Transverse colon (tissue), 4 donors: Measurements from ENCODE around the gene HDAC9. TPM values are rescaled to one million over a fixed set of nuclear protein-coding genes. Genes with fewer than 3 reads are reported as not detected.

Source experiments
- DNase-seq: peaks from one replicate; pipeline ENCODE4 v3.0.0-alpha.2; 2019
- H3K27ac ChIP-seq, 4 donors: fragments of 200-600 bp; sonication (generic); 2 replicates each; pipeline ENCODE4 v1.5.1; 2016 to 2018; ENCODE audit warnings: inconsistent platforms in 4 of 4
- H3K27me3 ChIP-seq: fragments of 200-600 bp; sonication (generic); 2 replicates; pipeline ENCODE4 v1.5.1; 2017; ENCODE audit warnings: inconsistent platforms
- H3K36me3 ChIP-seq, 4 donors: fragments of 200-600 bp; sonication (generic); 2 replicates each; pipeline ENCODE4 v1.5.1; 2017 to 2019; ENCODE audit warnings: inconsistent platforms in 4 of 4
- H3K4me1 ChIP-seq, 4 donors: fragments of 200-600 bp; sonication (generic); 2 replicates each; pipeline ENCODE4 v1.5.1; 2017 to 2020; ENCODE audit warnings: inconsistent platforms in 4 of 4
- H3K4me3 ChIP-seq, 4 donors: fragments of 200-600 bp; sonication (generic); 1 replicate in 1 of 4; 2 replicates in 3 of 4; pipeline versions ENCODE4 v1.5.1 to v1.6.1; 2017 to 2019; ENCODE audit warnings: inconsistent platforms in 4 of 4
- H3K9me3 ChIP-seq, 2 donors: fragments of 200-600 bp; sonication (generic); 2 replicates each; pipeline ENCODE4 v1.5.1; 2017 to 2019; ENCODE audit warnings: inconsistent platforms in 2 of 2
- CTCF ChIP-seq, 5 experiments: fragments of 200-600 bp in 3 of 5; fragments of 450-650 bp in 2 of 5; sonication (generic) in 3 of 5; IDR thresholded peaks; 1 replicate in 2 of 5; 2 replicates in 3 of 5; pipeline ENCODE4 v1.5.1; 2016 to 2017; ENCODE audit warnings: antibody characterized with exemption in 5 of 5, inconsistent platforms in 3 of 5, mild to moderate bottlenecking in 2 of 5, moderate library complexity in 1 of 5
- EP300 ChIP-seq: sonication (generic); formaldehyde crosslinking; IDR thresholded peaks from one replicate; pipeline ENCODE4 v1.6.1; 2017; ENCODE audit warnings: antibody characterized with exemption, low read depth
- POLR2A ChIP-seq: fragments of 450-650 bp; IDR thresholded peaks from one replicate; pipeline ENCODE4 v1.6.1; 2016; ENCODE audit warnings: antibody characterized with exemption, mild to moderate bottlenecking, moderate library complexity
- POLR2AphosphoS5 ChIP-seq, 3 donors: sonication (generic); formaldehyde crosslinking; IDR thresholded peaks; one replicate each; pipeline ENCODE4 v1.6.1; 2016; ENCODE audit warnings: antibody characterized with exemption in 3 of 3
- WGBS, 2 donors: methylation state at CpG; one replicate each; pipeline ENCODE4 v1.1.5; 2018; ENCODE audit warnings: low coverage in 1 of 2; 5-methylcytosine and 5-hydroxymethylcytosine counted together
- in situ Hi-C, 4 donors: fragments of 200-750 bp; cut with MboI; loops; one replicate each; pipeline versions ENCODE4 v1.15.0 to v1.15.1; 2017; ENCODE audit warnings: low sequenced_read_pairs in 3 of 4, low pct_ligation_motif_present in 1 of 4, low pct_unique_long_range_greater_than_20kb in 1 of 4
- intact Hi-C: fragments of 100-400 bp; cut with DNase I; formaldehyde crosslinking; loops from one replicate; pipeline ENCODE4 v1.15.1; 2023; ENCODE audit warnings: low total_unique reads
- total RNA-seq, 4 donors: library from RNA; depleted of rRNA; stranded (reverse); fragments of >200 nt; gene quantifications; one replicate each; pipeline ENCODE4 v1.1.0, GENCODE V29; 2016

HDAC9 gene
- total RNA-seq, 4 donors from 2014 or later: 6.0 to 47.5 (median 33.7) TPM

- Histone ChIP-seq H3K9me3 (no peaks in the 10 kb centered on the region), H3K27ac (no peak overlapping the region), H3K27me3 (no peaks in the 10 kb centered on the region), H3K36me3 (no peaks in the 10 kb centered on the region), H3K4me3 (no peak overlapping the region), H3K4me1 (no peaks in the 10 kb centered on the region)
- no peak for TF ChIP-seq EP300
- TF ChIP-seq POLR2AphosphoS5 (IDR thresholded peaks at IDR 0.05): no peak
- TF ChIP-seq CTCF (IDR thresholded peaks at IDR 0.05): no peak
- TF ChIP-seq POLR2A: no peak
- WGBS, 2 donors: 61 to 82% methylated on average over 2 of the region's 2 CpGs
- in situ Hi-C loops (loop anchor here in 1 of 4 donors (25.0 kb wide), 1 partner anchor 291 kb away; no protein-coding TSS in a partner anchor), intact Hi-C loops (no loop called here)
- DNase-seq: no peak
These were observed 158.0 kb downstream of the HDAC9 start for GRCh38 chr7:18653381-18654155.

- Histone ChIP-seq H3K36me3 (no peaks in the 10 kb centered on the region), H3K4me1 (no peaks in the 10 kb centered on the region), H3K4me3 (no peak overlapping the region), H3K27me3 (no peaks in the 10 kb centered on the region), H3K27ac (no peak overlapping the region), H3K9me3 (no peaks in the 10 kb centered on the region)
- TF ChIP-seq CTCF (IDR thresholded peaks at IDR 0.05) (no peak), POLR2A (no peak), EP300 (no peak), POLR2AphosphoS5 (IDR thresholded peaks at IDR 0.05) (no peak)
- WGBS, 2 donors: 74 to 86% methylated on average over 5 to 9 of the region's 9 CpGs
- no peak for DNase-seq
- in situ Hi-C loops: loop anchor here in 1 of 4 donors (25.0 kb wide), 1 partner anchor 292 kb away; no protein-coding TSS in a partner anchor
- intact Hi-C loops: no loop called here
These were observed 159.2 kb downstream of the HDAC9 start for GRCh38 chr7:18654709-18655108.

GRCh38 chr7:18655506-18655905 lies 160.0 kb downstream of the HDAC9 start:
- in situ Hi-C loops (loop anchor here in 1 of 4 donors (25.0 kb wide), 1 partner anchor 293 kb away; no protein-coding TSS in a partner anchor), intact Hi-C loops (no loop called here)
- Histone ChIP-seq H3K27me3 (no peaks in the 10 kb centered on the region), H3K27ac (no peak overlapping the region), H3K9me3 (no peaks in the 10 kb centered on the region), H3K4me1 (no peaks in the 10 kb centered on the region), H3K36me3 (no peaks in the 10 kb centered on the region), H3K4me3 (no peak overlapping the region)
- WGBS, 2 donors: 55 to 71% methylated on average over 3 of the region's 3 CpGs
- no peak for DNase-seq
- no peak for TF ChIP-seq CTCF (IDR thresholded peaks at IDR 0.05)
- no peak for TF ChIP-seq POLR2AphosphoS5 (IDR thresholded peaks at IDR 0.05)
- TF ChIP-seq EP300: no peak
- no peak for TF ChIP-seq POLR2A

GRCh38 chr7:18655912-18656311 lies 160.4 kb downstream of the HDAC9 start:
- Histone ChIP-seq H3K36me3 (no peaks in the 10 kb centered on the region), H3K9me3 (no peaks in the 10 kb centered on the region), H3K27ac (no peak overlapping the region), H3K4me3 (no peak overlapping the region), H3K4me1 (no peaks in the 10 kb centered on the region), H3K27me3 (no peaks in the 10 kb centered on the region)
- 82 to 100% methylated on average over 1 of the region's 1 CpG for WGBS, 2 donors
- TF ChIP-seq POLR2AphosphoS5 (IDR thresholded peaks at IDR 0.05): no peak
- TF ChIP-seq EP300: no peak
- no peak for TF ChIP-seq CTCF (IDR thresholded peaks at IDR 0.05)
- TF ChIP-seq POLR2A: no peak
- intact Hi-C loops (no loop called here), in situ Hi-C loops (loop anchor here in 1 of 4 donors (25.0 kb wide), 1 partner anchor 294 kb away; no protein-coding TSS in a partner anchor)
- no peak for DNase-seq
